Stimulated activated CD4-positive, alpha-beta T cell treated with anti-CD3 and anti-CD28 coated beads, TNF-alpha, amount 100 ng/mL, for 4 hours (primary cell): Measurements from ENCODE around the gene PITPNM3.

Experiments used
- DNase-seq, 3 experiments: peaks; one replicate each; pipeline ENCODE4 v3.0.0-alpha.2; 2020; ENCODE audit warnings: low read depth in 3 of 3

PITPNM3 gene

DNA sequence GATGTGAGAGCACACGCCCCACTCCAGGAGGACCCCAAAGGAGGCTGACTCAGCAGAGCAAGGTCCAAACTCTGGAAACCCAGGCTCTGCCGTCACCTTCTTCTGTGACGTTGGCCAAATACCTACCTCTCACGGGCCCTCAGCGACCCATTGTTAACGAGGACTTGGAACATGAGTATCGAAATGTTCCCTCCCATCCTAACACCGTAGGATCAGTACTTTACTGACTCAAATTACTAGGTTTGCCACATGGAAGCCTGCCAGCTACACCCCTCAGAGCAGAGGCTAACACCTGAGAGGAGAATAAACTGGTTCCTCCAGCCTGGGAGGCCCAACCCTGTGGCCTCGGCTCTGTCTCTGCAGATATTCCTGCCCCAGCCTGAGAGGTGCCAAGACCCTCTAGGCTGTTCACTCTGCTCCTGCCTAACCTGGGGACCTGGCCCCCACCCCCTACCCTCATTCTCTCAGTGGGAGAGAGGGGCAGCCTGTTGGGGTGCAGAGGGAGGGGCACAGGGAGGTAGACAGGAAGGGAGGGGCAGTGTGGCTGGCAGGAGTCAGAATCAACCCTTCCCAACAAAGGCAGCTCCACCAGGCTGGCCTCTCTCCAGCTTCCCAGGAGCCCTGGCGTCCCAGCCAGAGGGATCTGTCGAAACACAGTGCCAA lies 4.4 kb downstream of the PITPNM3 start:
- DNase-seq: no peak

DNA sequence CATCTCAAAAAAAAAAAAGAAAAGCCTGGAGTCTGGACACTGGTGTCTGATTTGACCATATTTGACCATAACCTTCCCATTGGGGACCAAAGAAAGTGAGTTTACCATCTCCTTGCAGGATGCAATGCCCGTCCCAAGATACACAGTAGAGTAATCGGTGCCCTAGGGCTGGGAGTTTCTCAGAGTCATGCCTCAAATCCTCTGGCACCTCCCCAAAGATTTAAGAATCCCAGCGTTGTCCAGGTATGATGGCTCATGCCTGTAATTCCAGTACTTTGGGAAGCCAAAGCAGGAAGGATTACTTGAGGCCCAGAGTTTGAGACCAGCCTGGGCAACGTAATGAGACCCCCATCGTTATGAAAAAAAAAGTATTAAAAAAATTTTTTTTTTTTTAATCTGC lies 5.0 kb downstream of the PITPNM3 start:
- DNase-seq: no peak

DNA sequence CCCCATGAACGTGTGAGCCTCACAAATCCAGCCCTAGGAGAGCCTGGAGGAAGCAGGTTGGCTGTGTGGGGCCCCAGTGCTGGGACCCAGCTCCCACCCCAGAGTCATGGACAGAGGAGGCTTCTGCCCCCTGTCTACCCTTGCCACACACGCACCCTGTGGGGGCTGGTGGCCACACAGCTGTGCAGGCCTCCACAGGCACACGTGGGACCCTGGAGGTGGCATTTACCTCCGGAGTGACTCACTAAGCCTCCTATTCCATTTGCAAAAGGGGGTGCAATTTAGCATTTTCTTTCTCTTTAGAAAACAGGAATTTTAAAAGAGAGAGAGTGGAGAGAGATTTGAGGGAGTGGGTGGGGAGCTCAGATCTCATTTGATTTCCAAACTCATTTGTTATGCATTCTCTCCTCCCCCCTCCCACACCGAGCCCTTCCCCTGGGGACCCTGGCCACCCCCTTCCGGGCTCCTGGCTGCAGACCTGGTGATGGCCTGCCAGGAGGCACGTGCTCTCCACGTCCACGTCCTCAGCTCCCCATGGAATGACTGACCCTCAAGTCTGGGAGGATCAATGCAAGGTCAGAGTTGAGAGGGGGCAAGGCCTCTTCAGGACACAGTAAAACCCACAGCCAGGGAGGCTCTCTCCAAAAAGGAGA lies 6.8 kb downstream of the PITPNM3 start:
- no peak for DNase-seq

GRCh38 chr17:6548578-6549330 lies 7.6 kb downstream of the PITPNM3 start:
- DNase-seq: no peak

GRCh38 chr17:6548034-6548433 lies 8.3 kb downstream of the PITPNM3 start:
- no peak for DNase-seq

DNA sequence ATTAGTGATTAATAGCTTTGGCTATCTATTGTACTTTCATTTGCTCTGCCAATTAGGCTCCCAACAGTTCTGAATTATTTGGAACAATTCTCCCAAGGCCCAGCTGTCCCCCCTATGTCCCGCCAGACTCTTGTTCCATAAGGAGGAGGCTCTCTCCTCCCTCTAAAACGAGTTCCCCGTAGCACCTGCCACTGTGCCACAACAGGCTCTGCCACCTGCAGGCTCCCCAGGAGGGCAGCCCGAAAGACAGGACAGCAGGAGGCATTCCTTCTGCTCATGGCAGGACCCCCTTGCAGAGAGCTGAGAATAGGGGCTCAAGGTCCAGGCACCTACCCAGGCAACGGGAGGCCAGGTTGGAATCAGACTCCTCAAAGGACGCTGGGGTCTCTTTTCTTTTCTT lies 9.0 kb downstream of the PITPNM3 start:
- no peak for DNase-seq

DNA sequence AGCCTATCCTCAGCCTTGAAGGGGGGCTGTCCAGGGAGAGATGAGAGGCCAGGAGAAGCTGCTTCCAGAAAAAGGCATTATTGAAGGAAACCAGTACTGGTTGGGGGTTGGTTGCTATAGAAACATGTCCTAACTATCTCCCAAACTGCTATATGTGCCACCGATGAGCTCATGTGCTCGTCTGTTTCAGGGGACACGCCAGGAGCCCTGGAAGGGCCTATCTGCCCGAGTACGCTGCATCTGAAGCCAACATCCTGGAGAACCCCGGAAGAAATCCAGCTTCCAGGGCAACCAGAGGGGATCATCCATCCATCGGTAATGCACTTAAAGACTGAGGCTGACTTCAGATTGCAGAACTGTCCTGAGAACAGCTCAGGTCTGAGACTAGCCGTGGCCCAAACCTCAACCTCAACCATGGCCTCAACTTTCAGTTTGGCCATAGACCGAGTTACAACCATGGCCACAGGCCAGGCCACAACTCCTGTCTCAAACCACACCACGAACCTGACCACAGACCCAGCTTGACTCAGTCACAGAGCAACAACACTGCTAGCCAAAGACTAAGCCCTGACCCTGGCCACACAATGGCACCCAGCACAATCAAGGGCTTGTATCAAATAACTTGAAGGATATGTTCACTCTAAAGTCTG lies 10.2 kb downstream of the PITPNM3 start:
- DNase-seq: no peak

- DNase-seq: no peak
These were observed 11.1 kb downstream of the PITPNM3 start for GRCh38 chr17:6545291-6545690.

DNA sequence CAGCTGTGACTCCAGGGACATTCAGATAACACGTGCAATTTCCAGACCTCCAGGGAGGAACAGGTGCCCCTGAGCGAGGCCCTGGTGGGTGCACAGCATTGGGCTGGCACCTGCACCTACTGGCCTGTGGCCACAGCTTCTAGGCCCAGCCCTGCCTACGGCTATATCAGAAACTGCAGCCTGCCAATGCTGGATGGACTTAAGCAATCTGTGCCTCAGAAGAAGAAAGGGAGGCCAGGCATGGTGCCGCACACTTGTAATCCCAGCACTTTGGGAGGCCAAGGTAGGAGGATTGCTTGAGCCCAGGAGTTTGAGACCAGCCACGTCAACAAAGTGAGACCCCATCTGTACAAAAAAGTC lies 12.4 kb downstream of the PITPNM3 start:
- no peak for DNase-seq

DNA sequence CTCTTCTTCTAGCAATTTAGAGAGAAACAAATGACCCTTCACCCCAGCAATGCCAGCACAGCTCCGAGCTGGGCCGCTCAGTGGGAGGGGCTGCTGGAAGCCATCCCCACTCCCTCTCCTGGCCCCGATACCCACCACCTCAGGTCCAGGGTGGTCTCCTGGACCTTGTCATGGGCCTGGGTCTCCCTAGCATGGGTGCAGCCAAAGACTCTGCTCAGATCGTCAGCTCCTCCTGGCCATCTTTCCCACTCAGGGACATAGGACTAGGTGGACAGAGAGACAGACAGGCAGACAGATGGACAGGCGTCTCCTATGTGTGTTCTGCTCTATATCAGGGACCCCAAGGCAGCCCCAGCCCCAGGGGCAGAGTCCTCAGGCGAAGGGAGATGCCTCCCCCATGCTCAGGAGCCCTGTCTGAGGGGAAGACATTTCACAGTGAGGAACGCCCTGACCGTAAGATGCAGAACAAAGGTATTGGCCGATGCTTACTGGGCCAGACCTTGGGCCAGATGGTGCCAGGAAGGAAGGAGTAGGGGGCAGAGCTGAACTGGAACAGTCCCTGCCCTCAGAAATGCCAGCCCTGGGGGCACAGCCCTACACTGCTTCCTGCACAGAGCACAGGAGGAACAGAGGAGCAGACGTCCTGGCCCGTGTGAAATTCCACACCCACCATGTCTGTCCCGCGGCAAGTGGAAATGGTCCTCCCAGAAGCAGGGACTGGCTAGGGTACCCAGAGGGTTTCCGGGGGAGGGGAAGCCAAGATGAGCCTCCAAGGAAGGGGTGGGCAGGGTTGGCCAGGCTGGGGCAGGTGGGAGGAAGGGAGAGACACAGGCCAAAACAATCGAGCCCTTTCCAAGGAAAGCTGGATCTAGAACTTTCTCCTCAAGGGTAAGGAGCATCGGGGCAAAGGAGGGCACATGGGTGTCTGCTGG lies 13.0 kb downstream of the PITPNM3 start:
- no peak for DNase-seq

- DNase-seq: no peak
These were observed 13.8 kb downstream of the PITPNM3 start for GRCh38 chr17:6542577-6542976.

DNA sequence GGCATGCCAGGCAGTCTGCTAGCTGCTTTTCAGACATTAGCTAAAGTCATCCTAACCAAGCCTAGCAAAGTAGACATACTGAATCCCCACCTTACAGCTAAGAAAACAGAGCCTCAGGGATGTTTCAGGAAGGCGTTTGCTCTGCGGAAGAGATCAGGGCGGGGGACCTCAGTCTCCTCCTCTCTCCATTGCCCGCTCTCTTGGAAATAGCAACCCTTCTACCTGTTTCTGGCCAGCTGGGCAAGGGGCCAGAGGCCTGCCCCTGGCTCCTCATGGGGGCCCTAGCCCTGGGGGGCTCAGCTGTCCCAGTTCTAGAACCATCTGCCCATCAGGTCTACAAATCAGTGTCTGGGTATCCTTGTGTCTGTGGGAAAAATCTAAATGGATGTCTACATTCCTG lies 14.5 kb downstream of the PITPNM3 start:
- DNase-seq: no peak

DNA sequence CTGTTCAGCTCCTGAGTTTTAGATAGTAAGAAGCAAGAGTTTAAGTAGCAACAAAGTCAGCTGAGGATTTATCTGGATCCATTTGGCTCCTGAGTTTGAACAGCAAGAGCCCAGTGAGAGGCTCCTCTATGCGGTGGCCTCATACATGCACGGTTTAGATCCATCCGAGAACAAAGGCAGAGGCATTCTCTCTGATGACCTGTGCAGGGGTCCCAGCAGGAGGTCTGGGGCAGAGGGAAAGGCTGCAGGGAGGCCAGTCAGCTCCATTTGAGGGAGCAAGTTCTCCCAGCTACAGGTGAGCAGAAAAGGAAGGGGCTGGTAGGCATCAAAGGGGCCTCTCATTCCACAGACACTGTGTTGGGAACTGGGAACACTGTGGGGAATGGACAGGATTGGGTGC lies 16.5 kb downstream of the PITPNM3 start:
- no peak for DNase-seq

DNA sequence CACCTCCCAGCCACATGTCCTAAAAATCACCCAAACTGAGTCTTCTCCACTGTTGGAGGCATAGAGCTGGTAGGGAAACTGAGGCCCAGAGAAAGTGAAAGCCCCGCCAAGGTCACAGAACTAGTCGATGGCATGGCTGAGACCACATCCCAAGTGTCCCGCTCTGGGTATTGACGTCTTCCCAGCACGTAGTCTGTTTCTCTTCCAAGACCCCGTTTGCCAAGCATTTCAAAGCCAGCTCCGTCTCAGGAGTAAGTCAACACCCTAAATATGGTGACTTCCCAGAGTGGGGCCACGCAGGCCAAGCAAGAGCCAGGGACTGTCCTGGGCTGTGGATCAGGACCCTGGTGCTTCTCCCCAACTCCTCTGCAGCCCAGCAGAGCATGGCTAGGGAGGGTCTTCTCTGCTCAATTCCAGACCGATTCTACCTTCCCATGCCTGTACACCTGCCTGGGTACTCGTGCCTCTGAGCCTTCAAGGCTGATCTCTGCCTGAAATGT lies 19.7 kb downstream of the PITPNM3 start:
- DNase-seq: no peak

GRCh38 chr17:6536053-6536452 lies 20.3 kb downstream of the PITPNM3 start:
- DNase-seq: no peak

GRCh38 chr17:6534846-6535514 lies 21.4 kb downstream of the PITPNM3 start:
- no peak for DNase-seq

DNA sequence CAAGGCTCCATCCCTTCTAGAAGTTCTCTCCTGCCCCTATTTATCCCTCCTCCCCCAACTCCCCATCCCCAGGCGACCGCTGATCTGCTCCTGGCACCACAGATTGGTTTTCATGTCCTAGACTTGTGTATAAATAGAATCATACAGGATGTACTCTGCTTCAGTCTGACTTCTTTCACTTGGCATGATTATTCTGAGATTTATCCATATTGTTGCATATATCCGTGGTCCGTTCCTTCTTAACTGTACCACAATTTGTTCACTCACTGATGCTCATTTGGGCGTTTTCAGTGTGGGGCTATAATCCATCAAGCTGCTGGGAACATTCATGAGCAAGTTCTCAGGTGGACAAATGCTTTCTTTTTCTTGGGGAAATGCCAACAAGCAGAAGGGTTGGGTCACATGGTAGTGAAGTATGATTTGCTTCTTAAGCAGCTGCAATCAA lies 23.9 kb downstream of the PITPNM3 start:
- DNase-seq: no peak

- DNase-seq: no peak
These were observed 24.8 kb downstream of the PITPNM3 start for GRCh38 chr17:6531575-6531974.

- DNase-seq: no peak
These were observed 25.9 kb downstream of the PITPNM3 start for GRCh38 chr17:6530324-6530920.

DNA sequence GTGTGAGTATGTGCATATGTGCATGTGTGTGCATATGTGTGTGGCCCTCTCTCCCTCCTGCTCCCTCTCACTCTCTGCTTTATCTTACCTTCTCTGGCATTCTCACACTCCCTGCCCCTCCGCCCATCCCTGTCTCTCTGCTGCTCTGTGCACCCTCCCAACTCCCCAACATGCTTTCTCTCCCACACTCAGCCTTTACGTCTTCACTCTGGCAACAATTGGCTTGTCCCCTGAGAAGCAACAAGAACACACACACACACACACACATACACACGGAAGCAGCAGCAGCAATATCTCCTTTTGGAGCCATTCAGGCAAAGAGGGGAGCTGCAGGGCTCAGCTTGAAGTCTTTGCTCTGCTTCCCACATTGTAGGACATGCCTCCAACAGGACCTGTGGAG lies 27.8 kb downstream of the PITPNM3 start:
- DNase-seq: no peak
